OCI-LY1 (cell line): ENCODE measurements around the gene HLA-F.

Source experiments
- H2AFZ ChIP-seq: fragments of 200-600 bp; sonication (generic), shearing (Covaris generic); 2 replicates; pipeline ENCODE4 v1.6.0; 2014; ENCODE audit warnings: antibody characterized with exemption, mild to moderate bottlenecking, low read length
- H3F3A ChIP-seq: fragments of 200-600 bp; sonication (generic), shearing (Covaris generic); 2 replicates; pipeline ENCODE4 v1.6.0; 2014; ENCODE audit warnings: mild to moderate bottlenecking, antibody characterized with exemption, low read length, moderate library complexity; ENCODE audit not compliant: insufficient read depth
- H3K27ac ChIP-seq: fragments of 200-600 bp; sonication (generic); 2 replicates; pipeline ENCODE4 v1.5.1; 2014; ENCODE audit warnings: low read length, mixed run types, mild to moderate bottlenecking, low read depth; ENCODE audit not compliant: poor library complexity, severe bottlenecking
- H3K27me3 ChIP-seq: fragments of 200-600 bp; sonication (generic); 2 replicates; pipeline ENCODE4 v1.6.0; 2014; ENCODE audit warnings: antibody characterized with exemption, mild to moderate bottlenecking, low read length, moderate library complexity; ENCODE audit not compliant: insufficient read depth
- H3K36me3 ChIP-seq: fragments of 200-600 bp; sonication (generic); 2 replicates; pipeline ENCODE4 v1.6.1; 2014; ENCODE audit warnings: mild to moderate bottlenecking, antibody characterized with exemption, low read length, moderate library complexity, mixed read lengths; ENCODE audit not compliant: insufficient read depth
- H3K4me1 ChIP-seq: fragments of 200-600 bp; sonication (generic); 2 replicates; pipeline ENCODE4 v1.5.1; 2014; ENCODE audit warnings: mild to moderate bottlenecking, low read length, moderate library complexity; ENCODE audit not compliant: insufficient read depth, severe bottlenecking
- H3K4me2 ChIP-seq: fragments of 200-600 bp; sonication (generic), shearing (Covaris generic); 2 replicates; pipeline ENCODE4 v1.6.1; 2014; ENCODE audit warnings: low read length
- H3K4me3 ChIP-seq: fragments of 200-600 bp; sonication (generic); 2 replicates; pipeline ENCODE4 v1.5.1; 2014; ENCODE audit warnings: low read length, low read depth, mild to moderate bottlenecking, mixed read lengths; ENCODE audit not compliant: poor library complexity, severe bottlenecking
- H3K79me2 ChIP-seq: fragments of 200-600 bp; shearing (Covaris generic); 2 replicates; pipeline ENCODE4 v1.6.1; 2016; ENCODE audit warnings: mixed run types, low read length, mixed read lengths; ENCODE audit not compliant: insufficient read depth
- H3K9ac ChIP-seq: fragments of 200-600 bp; sonication (generic), shearing (Covaris generic); 2 replicates; pipeline ENCODE4 v1.6.1; 2014; ENCODE audit warnings: mild to moderate bottlenecking, low read length, mixed read lengths
- H3K9me2 ChIP-seq: fragments of 200-600 bp; sonication (generic), shearing (Covaris generic); 2 replicates; pipeline ENCODE4 v1.6.1; 2014; ENCODE audit warnings: low read depth, mild to moderate bottlenecking, low read length, mixed read lengths
- H3K9me3 ChIP-seq: fragments of 200-600 bp; shearing (Covaris generic); 2 replicates; pipeline ENCODE4 v1.6.1; 2014; ENCODE audit warnings: low read length, mixed read lengths
- H4K20me1 ChIP-seq: fragments of 200-600 bp; sonication (generic), shearing (Covaris generic); 2 replicates; pipeline ENCODE4 v1.6.0; 2016; ENCODE audit warnings: mild to moderate bottlenecking, low read length; ENCODE audit not compliant: insufficient read depth
- EZH2 ChIP-seq: fragments of 200-600 bp; sonication (generic), shearing (Covaris generic); IDR thresholded peaks from 2 replicates; pipeline ENCODE4 v1.8.0; 2017; ENCODE audit warnings: borderline replicate concordance, mixed run types, mild to moderate bottlenecking, antibody characterized with exemption, low read length, moderate library complexity, mixed read lengths
- TF ChIP-seq, protein P1 (sequence below): fragments of 200-600 bp; sonication (generic), shearing (Covaris generic); IDR thresholded peaks from 2 replicates; pipeline ENCODE4 v1.5.1; 2017; ENCODE audit warnings: mild to moderate bottlenecking, antibody characterized with exemption, low read length, moderate library complexity, mixed read lengths

Gene HLA-F

DNA sequence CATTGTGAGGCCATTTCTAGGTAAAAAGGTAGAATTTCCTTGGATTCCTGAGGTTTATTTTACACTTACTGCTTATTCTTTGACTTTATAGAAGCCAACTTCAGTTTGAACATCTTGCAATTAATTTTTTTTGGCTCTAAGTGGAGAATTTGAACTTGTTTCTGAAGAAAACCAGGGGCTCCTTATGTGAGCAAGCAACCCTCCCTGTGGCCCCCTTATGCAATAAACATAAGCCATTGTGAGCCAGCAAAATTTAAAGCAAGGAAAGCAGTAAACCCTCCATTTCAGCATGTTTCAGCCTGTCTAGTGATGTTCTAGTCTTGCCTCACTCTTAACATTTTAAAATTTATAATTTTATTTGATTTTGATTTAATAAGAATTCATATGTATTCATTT is 5.6 kb downstream of the HLA-F start:
- Histone ChIP-seq H3K79me2 (no peaks in the 10 kb centered on the region), H2AFZ (no peak overlapping the region), H3K4me1 (peaks cover under 1% of the 10 kb centered on the region), H4K20me1 (no peaks in the 10 kb centered on the region), H3K36me3 (no peaks in the 10 kb centered on the region), H3K9me2 (no peaks in the 10 kb centered on the region), H3F3A (no peaks in the 10 kb centered on the region), H3K4me2 (no peak overlapping the region), H3K9ac (no peak overlapping the region), H3K9me3 (no peaks in the 10 kb centered on the region), H3K27ac (no peak overlapping the region), H3K27me3 (no peaks in the 10 kb centered on the region), H3K4me3 (no peak overlapping the region)
- no peak for TF ChIP-seq EZH2
- TF ChIP-seq, protein P1, sequence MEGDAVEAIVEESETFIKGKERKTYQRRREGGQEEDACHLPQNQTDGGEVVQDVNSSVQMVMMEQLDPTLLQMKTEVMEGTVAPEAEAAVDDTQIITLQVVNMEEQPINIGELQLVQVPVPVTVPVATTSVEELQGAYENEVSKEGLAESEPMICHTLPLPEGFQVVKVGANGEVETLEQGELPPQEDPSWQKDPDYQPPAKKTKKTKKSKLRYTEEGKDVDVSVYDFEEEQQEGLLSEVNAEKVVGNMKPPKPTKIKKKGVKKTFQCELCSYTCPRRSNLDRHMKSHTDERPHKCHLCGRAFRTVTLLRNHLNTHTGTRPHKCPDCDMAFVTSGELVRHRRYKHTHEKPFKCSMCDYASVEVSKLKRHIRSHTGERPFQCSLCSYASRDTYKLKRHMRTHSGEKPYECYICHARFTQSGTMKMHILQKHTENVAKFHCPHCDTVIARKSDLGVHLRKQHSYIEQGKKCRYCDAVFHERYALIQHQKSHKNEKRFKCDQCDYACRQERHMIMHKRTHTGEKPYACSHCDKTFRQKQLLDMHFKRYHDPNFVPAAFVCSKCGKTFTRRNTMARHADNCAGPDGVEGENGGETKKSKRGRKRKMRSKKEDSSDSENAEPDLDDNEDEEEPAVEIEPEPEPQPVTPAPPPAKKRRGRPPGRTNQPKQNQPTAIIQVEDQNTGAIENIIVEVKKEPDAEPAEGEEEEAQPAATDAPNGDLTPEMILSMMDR = no peak

DNA sequence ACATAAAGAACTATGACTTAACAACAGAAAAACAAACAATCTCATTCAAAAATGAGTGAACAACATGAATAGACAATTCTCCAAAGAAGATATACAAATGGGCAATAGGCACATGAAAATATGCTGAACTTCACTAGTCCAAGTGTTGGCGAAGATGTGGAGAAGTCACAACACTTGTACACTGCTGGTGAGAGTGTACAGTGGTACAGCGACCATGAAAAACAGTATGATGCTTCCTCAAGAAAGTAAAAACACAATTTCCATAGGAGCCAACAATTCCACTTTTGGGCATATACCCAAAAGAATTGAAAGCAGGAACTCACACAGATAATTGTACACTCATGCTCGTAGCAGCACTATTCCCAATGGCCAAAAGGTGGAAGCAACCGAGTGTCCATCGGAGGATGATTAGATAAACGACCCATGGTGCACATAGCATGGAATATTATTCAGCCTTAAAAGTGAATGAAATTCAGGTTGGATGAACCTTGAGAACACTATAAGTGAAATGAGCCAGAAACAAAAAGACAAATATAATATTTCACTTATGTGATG is 6.6 kb downstream of the HLA-F start:
- H3K79me2 ChIP-seq = no peaks in the 10 kb centered on the region
- no peaks in the 10 kb centered on the region for H3F3A ChIP-seq
- TF ChIP-seq, protein P1 = no peak
- TF ChIP-seq EZH2 = no peak
- H3K9me3 ChIP-seq = no peaks in the 10 kb centered on the region
- no peak overlapping the region for H3K27ac ChIP-seq
- H3K4me1 ChIP-seq = no peaks in the 10 kb centered on the region
- no peaks in the 10 kb centered on the region for H3K27me3 ChIP-seq
- no peaks in the 10 kb centered on the region for H3K9me2 ChIP-seq
- H3K4me2 ChIP-seq = no peak overlapping the region
- H3K4me3 ChIP-seq = no peak overlapping the region
- H4K20me1 ChIP-seq = no peaks in the 10 kb centered on the region
- no peak overlapping the region for H3K9ac ChIP-seq
- no peak overlapping the region for H2AFZ ChIP-seq
- H3K36me3 ChIP-seq = no peaks in the 10 kb centered on the region; the same call in 1 of the 2 replicates

DNA sequence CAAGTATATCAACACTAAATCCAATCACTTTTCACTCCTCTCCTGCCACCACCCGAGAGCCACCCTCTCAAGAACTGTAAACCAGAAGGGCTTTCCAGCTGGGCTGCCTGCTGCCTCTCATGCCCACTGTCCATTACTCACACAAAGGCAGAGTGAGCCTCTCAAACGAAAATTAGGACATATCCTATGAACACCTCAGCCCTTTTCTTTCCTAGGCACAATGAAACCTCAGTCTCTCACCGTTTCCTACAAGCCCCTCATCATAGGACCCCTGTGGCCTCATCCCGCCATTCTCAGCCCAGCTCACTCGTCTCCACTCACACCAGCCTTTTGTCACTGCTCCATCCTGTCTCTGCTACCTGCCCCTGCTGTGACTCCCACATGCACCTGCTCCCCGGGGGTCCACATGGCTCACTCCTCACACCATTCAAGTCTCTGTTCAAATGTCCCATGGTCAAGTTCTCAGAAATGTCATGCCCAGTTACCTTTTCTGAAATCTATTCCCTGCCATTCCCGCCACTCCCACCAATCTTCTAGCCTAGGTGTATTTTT is 7.4 kb downstream of the HLA-F start:
- no peak overlapping the region for H3K4me2 ChIP-seq
- no peaks in the 10 kb centered on the region; the same call in 1 of the 2 replicates for H3K36me3 ChIP-seq
- no peak overlapping the region for H3K9ac ChIP-seq
- H3K9me3 ChIP-seq = no peaks in the 10 kb centered on the region
- no peaks in the 10 kb centered on the region for H4K20me1 ChIP-seq
- H3K27me3 ChIP-seq = no peaks in the 10 kb centered on the region
- H3K79me2 ChIP-seq = no peaks in the 10 kb centered on the region
- H2AFZ ChIP-seq = no peak overlapping the region
- H3K4me1 ChIP-seq = no peaks in the 10 kb centered on the region
- H3K4me3 ChIP-seq = no peak overlapping the region
- no peaks in the 10 kb centered on the region for H3F3A ChIP-seq
- TF ChIP-seq EZH2 = no peak
- TF ChIP-seq, protein P1 = no peak
- no peak overlapping the region for H3K27ac ChIP-seq
- no peaks in the 10 kb centered on the region for H3K9me2 ChIP-seq
